ENCODE data around the gene ANO1.

GRCh38 chr11:70186420-70186819 lies 108.3 kb downstream of the ANO1 start:
- no peak for TF ChIP-seq POLR2A (IDR thresholded peaks at IDR 0.05)
- no peak for TF ChIP-seq CTCF (IDR thresholded peaks at IDR 0.05)
